Spleen (tissue), 11 donors: ENCODE results near the gene NFIC. TPM values are rescaled to one million over a fixed set of nuclear protein-coding genes. Genes with fewer than 3 reads are reported as not detected.

ENCODE experiments used
- DNase-seq: peaks from one replicate; pipeline ENCODE4 v3.0.0-alpha.2; 2020
- H3K27ac ChIP-seq, 8 donors: fragments of 200-600 bp; sonication (generic) in 7 of 8; 1 replicate in 4 of 8; 2 replicates in 4 of 8; pipeline versions ENCODE4 v1.5.0 to v1.8.0; 2016 to 2021; ENCODE audit warnings: inconsistent platforms in 4 of 8, mild to moderate bottlenecking in 4 of 8, moderate library complexity in 1 of 8
- H3K27me3 ChIP-seq, 7 donors: fragments of 200-600 bp; sonication (generic) in 6 of 7; replicated peaks in 1 of 7; 1 replicate in 4 of 7; 2 replicates in 3 of 7; pipeline versions ENCODE4 v1.5.0 to v1.8.0; 2016 to 2021; ENCODE audit warnings: inconsistent platforms in 3 of 7, mild to moderate bottlenecking in 1 of 7
- H3K36me3 ChIP-seq, 6 donors: fragments of 200-600 bp; sonication (generic) in 5 of 6; 1 replicate in 4 of 6; 2 replicates in 2 of 6; pipeline versions ENCODE4 v1.5.0 to v1.8.0; 2016 to 2021; ENCODE audit warnings: inconsistent platforms in 2 of 6
- H3K4me1 ChIP-seq, 6 donors: fragments of 200-600 bp; sonication (generic) in 5 of 6; 1 replicate in 3 of 6; 2 replicates in 3 of 6; pipeline versions ENCODE4 v1.5.0 to v1.8.0; 2016 to 2021; ENCODE audit warnings: inconsistent platforms in 3 of 6
- H3K4me3 ChIP-seq, 8 donors: fragments of 200-600 bp; sonication (generic) in 7 of 8; 1 replicate in 4 of 8; 2 replicates in 4 of 8; pipeline versions ENCODE4 v1.5.0 to v1.8.0; 2016 to 2021; ENCODE audit warnings: inconsistent platforms in 4 of 8, mild to moderate bottlenecking in 4 of 8, moderate library complexity in 2 of 8
- H3K9me3 ChIP-seq, 8 donors: fragments of 200-600 bp; sonication (generic) in 7 of 8; 1 replicate in 4 of 8; 2 replicates in 4 of 8; pipeline versions ENCODE4 v1.5.0 to v1.8.0; 2016 to 2021; ENCODE audit warnings: inconsistent platforms in 4 of 8
- CTCF ChIP-seq, 11 experiments: fragments of 200-600 bp in 7 of 11; fragments of 450-650 bp in 4 of 11; sonication (generic) in 4 of 11; IDR thresholded peaks in 8 of 11; conservative IDR thresholded peaks in 3 of 11; 1 replicate in 7 of 11; 2 replicates in 4 of 11; pipeline versions ENCODE4 v1.4.0 to v1.8.0; 2016 to 2021; ENCODE audit warnings: antibody characterized with exemption in 11 of 11, inconsistent platforms in 4 of 11, mild to moderate bottlenecking in 1 of 11
- POLR2A ChIP-seq, 3 donors: fragments of 450-650 bp; IDR thresholded peaks; one replicate each; pipeline ENCODE4 v1.5.1; 2017; ENCODE audit warnings: antibody characterized with exemption in 3 of 3, mild to moderate bottlenecking in 1 of 3
- POLR2AphosphoS5 ChIP-seq, 3 donors: sonication (generic); formaldehyde crosslinking; IDR thresholded peaks; one replicate each; pipeline ENCODE4 v1.5.1; 2017; ENCODE audit warnings: antibody characterized with exemption in 3 of 3
- WGBS, 5 donors: extraction: QIAGEN DNeasy Blood & Tissue Kit in 3 of 5; methylation state at CpG; one replicate each; pipeline versions ENCODE4 v1.1.5 to v1.1.7; 2013 to 2018; 5-methylcytosine and 5-hydroxymethylcytosine counted together
- intact Hi-C: fragments of 100-400 bp; cut with DNase I; formaldehyde crosslinking; loops from one replicate; pipeline ENCODE4 v1.15.0; 2023; ENCODE audit warnings: low total_unique reads
- polyA plus RNA-seq, 3 donors: library from polyadenylated mRNA; stranded (reverse); fragments of 200-250 nt; gene quantifications; one replicate each; pipeline ENCODE4 v1.2.1, GENCODE V29; 2013
- total RNA-seq, 7 donors: library from RNA; depleted of rRNA in 3 of 7; stranded (reverse); fragments of >200 nt in 3 of 7; fragmentation: NEBNext Ultra II Directional in 4 of 7; extraction: Animal tissue kit (Norgen Biotek cat#: 25700) in 4 of 7; gene quantifications; one replicate each; pipeline versions ENCODE4 v1.1.0 to v1.2.1, GENCODE V29; 2016 to 2021
- donor health status: healthy with polysubstance abuse.
- donor health status: DM: no; HTN: no; CAD: no; lungs with moderate emphysema.
- donor health status: DM: no; HTN: no; CAD: no.
- donor health status: Bipolar disorder and iron deficiency.
- donor health status: healthy.
- donor health status: DM: no; HTN: no; CAD: no.
- donor health status: DM: yes; HTN: yes; CAD: no.

The NFIC gene
- total and polyA plus RNA-seq, 10 donors = 4.1 to 125 (median 74.4) TPM

DNA sequence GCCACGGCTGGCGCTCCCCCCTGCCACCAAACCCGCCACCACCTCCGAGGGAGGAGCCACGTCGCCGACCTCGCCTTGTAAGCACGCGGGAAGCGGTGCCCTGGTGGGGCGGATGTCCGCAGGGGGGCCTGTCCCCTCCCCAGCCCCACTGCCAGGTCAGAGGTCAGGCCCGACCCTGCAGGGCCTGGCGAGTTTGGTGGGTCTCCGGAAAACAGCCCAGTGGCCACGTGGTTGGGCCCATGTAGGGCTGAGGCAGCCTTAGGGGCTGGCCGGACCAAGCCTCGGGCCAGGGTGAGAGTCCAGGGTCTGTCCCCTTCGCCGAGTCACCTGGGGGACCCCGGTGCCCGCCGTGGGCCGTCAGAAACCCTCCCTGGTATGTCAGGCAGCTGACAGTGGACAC is 87.5 kb downstream of the NFIC start:
- Histone ChIP-seq H3K27ac (peak overlapping the region in 3 of 8 donors; percentile 3 to 42 (median 5)), H3K4me3 (no peak overlapping the region), H3K9me3 (no peaks in the 10 kb centered on the region), H3K36me3 (peaks cover 0 to 100% (median 61%) of the 10 kb centered on the region in 6 donors), H3K4me1 (peaks cover 11 to 38% (median 24%) of the 10 kb centered on the region in 6 donors), H3K27me3 (no peaks in the 10 kb centered on the region)
- intact Hi-C loops = no loop called here
- DNase-seq = no peak
- TF ChIP-seq POLR2AphosphoS5 (IDR thresholded peaks at IDR 0.05) = peak; percentile 7 to 62 (median 22)
- no peak for TF ChIP-seq CTCF (IDR thresholded peaks at IDR 0.05 in 8 of 11, conservative IDR thresholded peaks at IDR 0.05 in 3 of 11)
- WGBS, 5 donors = 87 to 94% (median 91%) methylated on average over 6 to 25 of the region's 25 CpGs

GRCh38 chr19:3454656-3455392 is 88.4 kb downstream of the NFIC start:
- H3K27me3 ChIP-seq = no peaks in the 10 kb centered on the region
- intact Hi-C loops = no loop called here
- TF ChIP-seq POLR2AphosphoS5 (IDR thresholded peaks at IDR 0.05) = no peak
- no peak for TF ChIP-seq CTCF (IDR thresholded peaks at IDR 0.05 in 8 of 11, conservative IDR thresholded peaks at IDR 0.05 in 3 of 11)
- no peak for TF ChIP-seq POLR2A (IDR thresholded peaks at IDR 0.05)
- H3K4me1 ChIP-seq = peaks cover 11 to 47% (median 30%) of the 10 kb centered on the region in 6 donors
- WGBS, 5 donors = 89 to 97% (median 94%) methylated on average over 15 of the region's 15 CpGs
- no peaks in the 10 kb centered on the region for H3K9me3 ChIP-seq
- H3K4me3 ChIP-seq = no peak overlapping the region
- H3K27ac ChIP-seq = no peak overlapping the region
- H3K36me3 ChIP-seq = peaks cover 0 to 100% (median 53%) of the 10 kb centered on the region in 6 donors
- no peak for DNase-seq

DNA sequence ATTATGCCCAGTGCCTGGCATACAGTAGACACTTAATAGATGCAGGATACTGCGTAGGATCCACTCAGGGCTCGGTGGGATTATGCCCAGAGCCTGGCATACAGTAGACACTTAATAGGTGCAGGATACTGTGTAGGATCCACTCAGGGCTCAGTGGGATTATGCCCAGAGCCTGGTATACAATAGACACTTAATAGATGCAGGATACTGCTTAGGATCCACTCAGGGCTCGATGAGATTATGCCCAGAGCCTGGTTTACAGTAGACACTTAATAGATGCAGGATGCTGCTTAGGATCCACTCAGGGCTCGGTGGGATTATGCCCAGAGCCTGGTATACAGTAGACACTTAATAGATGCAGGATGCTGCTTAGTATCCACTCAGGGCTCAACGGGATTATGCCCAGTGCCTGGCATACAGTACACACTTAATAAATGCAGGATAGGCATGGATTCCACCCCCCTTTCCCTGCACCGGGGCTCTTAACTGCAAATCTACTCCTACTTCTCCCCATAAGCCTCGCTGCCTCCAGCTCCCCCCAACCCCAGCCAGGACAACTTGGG is 89.1 kb downstream of the NFIC start:
- 84 to 92% (median 88%) methylated on average over 7 of the region's 7 CpGs for WGBS, 5 donors
- Histone ChIP-seq H3K27me3 (no peaks in the 10 kb centered on the region), H3K4me1 (peaks cover 11 to 54% (median 35%) of the 10 kb centered on the region in 6 donors), H3K36me3 (peaks cover 0 to 100% (median 49%) of the 10 kb centered on the region in 6 donors), H3K9me3 (no peaks in the 10 kb centered on the region), H3K4me3 (no peak overlapping the region), H3K27ac (no peak overlapping the region)
- TF ChIP-seq POLR2A (IDR thresholded peaks at IDR 0.05) (no peak), CTCF (IDR thresholded peaks at IDR 0.05 in 8 of 11, conservative IDR thresholded peaks at IDR 0.05 in 3 of 11) (no peak), POLR2AphosphoS5 (IDR thresholded peaks at IDR 0.05) (no peak)
- no peak for DNase-seq
- intact Hi-C loops = no loop called here

DNA sequence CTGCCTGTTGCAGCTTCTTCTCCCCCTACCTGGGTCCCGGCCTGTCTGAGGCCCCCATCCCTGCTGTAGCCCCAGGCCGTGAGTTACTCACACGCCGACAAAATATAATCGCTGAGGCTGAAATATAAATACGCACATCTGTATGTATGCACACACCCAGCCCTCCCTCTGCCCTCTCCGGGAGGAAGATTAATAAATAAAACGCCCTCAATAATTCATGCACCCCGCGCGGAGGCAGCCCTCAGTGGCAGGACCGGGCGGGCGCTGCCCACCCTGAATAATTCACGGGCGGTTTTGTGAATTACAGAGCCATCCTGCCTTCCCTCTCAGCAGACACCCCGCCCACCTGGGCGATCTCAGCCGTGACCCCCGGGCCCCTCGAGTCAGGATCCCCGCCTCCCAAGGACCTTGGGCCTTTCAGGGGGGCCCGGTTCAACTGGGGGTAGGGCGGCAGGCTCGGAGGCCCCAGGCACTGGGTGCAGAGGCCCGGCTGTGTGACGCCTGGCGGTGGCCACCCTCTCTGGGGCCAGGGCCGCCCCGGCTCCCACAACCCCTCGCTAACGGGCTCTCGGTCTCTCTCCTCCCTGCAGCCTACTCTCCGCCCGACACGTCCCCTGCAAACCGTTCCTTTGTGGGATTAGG is 89.7 kb downstream of the NFIC start:
- Histone ChIP-seq H3K27ac (peak overlapping the region in 4 of 8 donors; percentile 75 to 85 (median 84)), H3K9me3 (no peaks in the 10 kb centered on the region), H3K4me3 (no peak overlapping the region), H3K36me3 (peaks cover 0 to 100% (median 43%) of the 10 kb centered on the region in 6 donors), H3K4me1 (peaks cover 11 to 57% (median 37%) of the 10 kb centered on the region in 6 donors), H3K27me3 (no peaks in the 10 kb centered on the region)
- TF ChIP-seq CTCF (IDR thresholded peaks at IDR 0.05 in 8 of 11, conservative IDR thresholded peaks at IDR 0.05 in 3 of 11) = no peak
- TF ChIP-seq POLR2AphosphoS5 (IDR thresholded peaks at IDR 0.05) = peak in 1 of 3 donors; percentile 31
- TF ChIP-seq POLR2A (IDR thresholded peaks at IDR 0.05) = no peak
- WGBS, 5 donors = 87 to 91% (median 87%) methylated on average over 30 to 37 of the region's 37 CpGs
- intact Hi-C loops = no loop called here
- no peak for DNase-seq
